DMS153 treated with DMSO at 0.1 percent for 48 hours (cell line): ENCODE results near the gene CLK2.
"Not testable (repeated sequence)": the region's sequence is repeated elsewhere in the genome, so short reads cannot be mapped to it uniquely, and the experiment has no call there.

Source experiments
- DNase-seq: peaks from one replicate; lab custom pipeline; 2025; ENCODE audit not compliant: unreplicated experiment; lab: John Stamatoyannopoulos, UW

Gene CLK2

DNA sequence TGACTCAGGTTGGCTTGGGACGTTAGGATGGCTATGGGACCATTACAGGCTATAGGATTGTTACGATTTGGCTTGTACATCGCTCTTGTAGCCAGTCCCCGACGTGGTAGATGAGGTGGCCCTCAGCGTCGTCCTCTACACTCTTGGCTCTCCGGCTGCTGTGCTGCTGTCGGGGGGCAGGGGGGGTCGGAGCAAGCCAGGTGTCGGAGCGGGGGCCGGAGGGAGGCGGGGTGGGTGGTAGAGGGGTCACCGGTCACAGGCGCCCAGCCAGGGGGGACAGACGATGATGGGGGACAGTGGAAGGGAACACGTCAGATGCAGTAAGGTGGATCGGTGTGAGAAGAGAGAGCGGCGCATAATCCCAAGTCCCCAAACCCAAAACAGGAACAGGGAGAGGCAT lies 4.7 kb downstream of the CLK2 start:
- DNase-seq: no peak

DNA sequence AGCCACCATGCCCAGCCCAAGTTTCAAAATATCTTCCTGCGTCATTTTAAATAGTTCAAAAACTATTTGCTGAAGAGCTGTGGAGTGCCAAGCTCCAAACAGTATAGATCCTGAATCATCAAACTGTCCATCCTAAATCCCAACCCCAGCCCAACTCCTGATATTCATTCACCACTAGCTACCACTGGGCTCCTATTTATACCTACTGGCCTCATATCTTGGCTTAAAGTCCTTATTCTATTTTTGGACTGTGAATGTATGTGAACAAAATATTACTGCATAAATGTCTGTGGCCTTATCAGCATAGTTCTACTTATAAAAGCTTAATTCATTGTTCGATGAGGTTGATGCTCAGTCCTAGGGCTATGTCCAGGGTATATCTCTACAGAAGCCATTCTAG lies 5.9 kb downstream of the CLK2 start:
- DNase-seq: no peak

GRCh38 chr1:155266553-155266952 lies 6.8 kb downstream of the CLK2 start:
- DNase-seq: no peak

- no peak for DNase-seq
Observed at GRCh38 chr1:155263067-155263466, 10.2 kb downstream of the CLK2 start.

- peak; percentile 99 for DNase-seq
Observed at GRCh38 chr1:155261852-155262673, 11.2 kb downstream of the CLK2 start, which contains the start of gene SCAMP3. Gene SCAMP3, minus strand, starts transcription at chr1:155262360. Its CDS starts 209 bp downstream, at chr1:155262151.

GRCh38 chr1:155261493-155261851 lies 11.8 kb downstream of the CLK2 start:
- no peak for DNase-seq

DNA sequence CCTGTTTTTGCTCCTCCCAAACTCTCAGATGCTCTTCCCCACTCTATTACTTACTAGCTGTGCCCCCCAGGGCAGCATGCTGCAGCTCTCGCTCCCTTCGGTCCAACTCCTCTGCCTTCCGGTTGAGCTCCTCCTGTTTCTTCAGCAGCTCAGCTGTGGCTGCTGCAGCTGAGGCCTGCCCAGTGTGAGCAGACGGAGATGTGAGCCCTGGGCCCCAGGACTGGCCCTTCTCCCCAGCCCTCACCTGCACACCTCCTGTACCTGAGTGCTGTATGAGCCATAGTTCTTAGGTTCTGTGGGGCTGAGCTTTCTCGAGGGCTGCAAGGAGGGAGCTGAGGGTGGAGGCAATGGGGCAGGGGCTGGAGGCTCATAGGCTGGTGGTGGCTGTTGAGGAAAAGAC lies 13.0 kb downstream of the CLK2 start:
- DNase-seq: no peak

DNA sequence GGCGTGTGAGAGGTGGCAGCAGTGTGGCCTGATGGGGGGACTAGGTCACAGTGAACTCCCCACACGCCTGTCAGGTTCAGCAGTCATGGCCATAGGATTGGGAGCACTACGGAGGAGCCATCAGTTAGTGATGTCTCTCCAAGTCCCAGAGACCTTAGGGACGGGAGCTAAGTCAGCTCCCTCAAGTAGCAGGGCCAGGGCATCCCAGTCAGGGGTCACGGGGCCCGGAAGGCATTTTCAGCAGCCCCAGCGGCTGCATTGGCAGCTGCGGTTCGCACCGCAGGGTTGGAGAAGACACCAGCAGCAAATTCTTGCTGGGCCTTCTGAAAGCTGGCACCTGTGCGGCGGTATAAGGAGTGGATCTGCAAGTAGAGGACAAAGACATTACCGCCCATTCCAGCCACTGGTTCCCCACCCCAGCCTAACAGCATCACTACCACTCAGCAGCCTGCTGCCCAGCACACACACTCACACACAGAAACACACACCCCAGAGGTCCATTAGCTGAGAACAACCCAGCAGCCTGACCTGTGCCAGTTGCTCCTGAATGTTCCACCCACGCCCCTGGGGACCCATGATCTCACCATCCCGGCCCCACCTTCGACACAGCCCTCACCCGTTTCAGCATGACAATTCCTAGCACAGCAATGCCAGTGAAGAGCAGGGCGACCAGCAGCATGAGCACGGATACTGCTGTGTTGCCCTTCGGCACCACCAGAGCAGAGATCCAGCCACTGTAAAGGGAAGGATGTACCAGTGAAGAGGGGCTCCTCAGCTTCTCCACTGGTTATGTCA lies 17.0 kb downstream of the CLK2 start:
- no peak for DNase-seq

GRCh38 chr1:155255243-155256007 lies 17.9 kb downstream of the CLK2 start, which contains the start of gene ENTREP3:
Gene ENTREP3, minus strand, starts transcription at chr1:155255483. Its CDS starts 606 bp downstream, at chr1:155254877.
- DNase-seq: peak; percentile 82

DNA sequence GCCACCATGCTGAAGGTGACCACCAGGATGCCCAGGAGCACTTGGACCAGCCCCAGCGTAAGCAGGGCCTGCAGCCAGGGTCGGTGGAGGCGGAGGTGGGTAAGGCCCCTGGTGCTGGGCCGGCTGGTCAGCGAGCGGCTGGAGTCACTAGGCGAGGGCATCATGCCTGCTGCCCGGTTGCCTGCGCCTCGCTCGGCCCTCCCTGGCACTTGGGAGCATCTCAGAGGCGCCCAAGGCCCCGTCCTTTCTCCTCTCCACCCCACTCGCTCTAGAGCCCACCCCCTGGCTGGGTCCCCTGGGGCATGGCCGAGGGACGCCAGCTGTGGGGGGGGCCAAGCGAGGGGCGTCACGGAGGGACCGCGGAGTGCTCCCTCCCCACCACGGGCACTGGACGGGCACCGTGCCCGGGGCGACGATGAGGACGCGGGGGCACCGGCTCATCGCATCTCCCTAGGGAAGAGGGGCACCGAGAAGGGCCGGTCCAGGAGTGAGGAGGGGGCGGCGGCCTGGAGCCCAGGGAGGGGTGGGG lies 18.5 kb downstream of the CLK2 start:
- no peak for DNase-seq

- no peak for DNase-seq
Observed at GRCh38 chr1:155254228-155254713, 19.0 kb downstream of the CLK2 start.

- no peak for DNase-seq
Observed at GRCh38 chr1:155253797-155254196, 19.5 kb downstream of the CLK2 start.

DNA sequence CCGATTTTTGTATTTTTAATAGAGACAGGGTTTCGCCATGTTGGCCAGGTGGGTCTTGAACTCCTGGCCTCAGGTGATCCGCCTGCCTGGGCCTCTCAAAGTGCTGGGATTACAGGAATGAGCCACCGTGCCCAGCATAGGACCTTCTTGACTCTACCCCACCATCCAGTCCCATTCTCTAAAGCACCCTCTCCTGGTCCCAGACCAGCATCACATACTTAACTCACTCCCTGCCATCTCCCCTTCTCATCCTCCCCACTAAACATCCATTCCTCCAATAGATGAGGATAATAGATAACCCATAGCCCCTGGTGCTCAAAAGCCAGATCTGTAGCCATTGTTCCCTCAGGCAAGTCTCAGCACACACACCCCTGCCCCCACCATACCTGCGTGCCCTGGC lies 20.1 kb downstream of the CLK2 start:
- DNase-seq: no peak

DNA sequence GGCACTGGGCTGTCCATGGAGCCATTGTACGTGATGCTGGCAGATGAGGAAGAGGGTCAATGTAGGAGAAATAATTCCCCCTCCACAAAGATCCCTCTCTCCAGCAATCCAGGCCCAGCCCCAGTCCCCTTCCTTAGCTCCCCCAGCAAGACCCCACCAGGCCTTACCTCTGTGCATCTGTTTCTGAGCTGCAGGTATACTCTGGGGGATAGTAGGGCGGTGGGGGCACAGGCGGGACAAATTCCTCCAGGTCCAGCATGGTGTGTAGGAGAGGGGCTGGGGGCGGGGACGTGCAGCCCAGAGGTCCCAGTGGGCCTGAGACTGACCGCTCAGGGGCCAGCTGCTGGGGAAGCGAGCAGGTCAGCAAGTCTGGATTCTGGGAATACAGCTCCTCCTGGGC lies 21.7 kb downstream of the CLK2 start:
- DNase-seq: no peak

DNA sequence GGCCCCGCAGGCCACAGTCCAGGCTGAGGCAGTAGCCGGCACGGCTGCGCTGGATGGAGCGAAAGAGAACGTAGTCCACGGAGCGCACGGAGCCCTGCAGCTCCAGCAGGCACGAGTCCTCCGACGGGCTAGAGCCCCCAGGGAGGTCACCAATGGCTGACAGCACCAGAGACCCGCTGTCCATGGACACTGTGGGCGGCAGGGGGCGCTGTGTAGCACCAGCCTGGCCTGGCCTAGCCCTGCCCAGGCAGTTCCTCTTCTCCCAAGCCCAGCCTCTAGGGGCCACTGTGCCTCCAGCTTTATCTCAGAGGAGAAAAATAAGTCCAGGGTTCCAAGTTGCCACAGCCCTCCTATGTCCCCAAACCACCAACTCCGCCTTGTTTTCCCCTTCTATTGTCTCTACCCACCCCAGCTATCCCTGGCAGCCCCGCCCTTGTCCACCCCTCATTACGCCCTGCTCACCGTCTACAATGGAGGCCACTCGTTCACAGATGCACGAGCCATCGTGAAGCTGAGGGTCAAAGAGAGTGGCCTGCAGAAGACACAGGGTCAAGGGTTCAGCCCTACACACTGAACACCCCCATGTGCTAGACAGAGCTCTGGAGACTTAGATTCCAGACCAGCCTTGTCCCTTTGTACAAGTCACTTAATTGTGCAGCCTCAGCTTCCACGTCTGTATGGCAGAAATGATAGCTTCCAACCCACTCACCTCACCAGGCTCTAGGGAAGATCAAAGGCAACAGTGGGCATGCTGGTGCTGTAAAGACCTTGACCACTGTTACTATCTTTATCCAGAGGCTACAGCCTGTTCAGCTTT lies 22.5 kb downstream of the CLK2 start:
- DNase-seq: peak; percentile 97

- no peak for DNase-seq
Observed at GRCh38 chr1:155250246-155250632, 23.1 kb downstream of the CLK2 start.

GRCh38 chr1:155247667-155248553 lies 25.4 kb downstream of the CLK2 start:
- no peak for DNase-seq

DNA sequence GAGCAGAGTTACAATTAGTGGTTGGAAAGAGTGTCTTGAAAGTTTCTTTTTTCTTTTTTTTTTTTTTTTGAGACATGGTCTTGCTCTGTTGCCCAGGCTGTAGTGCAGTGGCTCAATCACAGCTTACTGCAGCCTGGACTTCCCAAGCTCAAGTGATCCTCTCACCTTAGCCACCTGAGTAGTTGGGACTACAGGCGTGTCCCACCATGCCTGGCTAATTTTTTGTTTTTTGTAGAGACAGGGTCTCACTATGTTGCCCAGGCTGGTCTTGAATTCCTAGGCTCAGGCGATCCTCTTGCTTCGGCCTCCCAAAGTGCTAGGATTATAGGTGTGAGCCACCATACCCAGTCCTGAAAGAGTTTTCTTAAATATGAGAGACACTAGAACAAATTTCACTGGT lies 26.5 kb downstream of the CLK2 start:
- not testable (repeated sequence) for DNase-seq

DNA sequence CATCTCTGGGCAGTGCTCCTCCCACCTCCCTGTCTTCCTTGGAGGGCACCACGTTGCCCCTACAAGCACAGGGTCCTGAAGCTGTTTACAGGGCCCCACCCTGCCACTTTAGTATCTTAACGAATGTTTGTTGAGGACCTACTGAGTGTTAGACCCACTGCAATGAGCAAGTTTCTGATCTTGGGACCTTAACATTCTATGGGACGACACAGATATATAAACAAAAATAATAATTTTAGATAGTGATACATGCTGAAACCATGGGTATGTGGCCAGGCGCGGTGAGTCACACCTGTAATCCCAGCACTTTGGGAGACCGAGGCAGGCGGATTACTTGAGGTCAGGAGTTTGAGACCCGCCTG lies 28.2 kb downstream of the CLK2 start:
- no peak for DNase-seq
